ENCODE measurements around the gene CLUH.

Gene CLUH

DNA sequence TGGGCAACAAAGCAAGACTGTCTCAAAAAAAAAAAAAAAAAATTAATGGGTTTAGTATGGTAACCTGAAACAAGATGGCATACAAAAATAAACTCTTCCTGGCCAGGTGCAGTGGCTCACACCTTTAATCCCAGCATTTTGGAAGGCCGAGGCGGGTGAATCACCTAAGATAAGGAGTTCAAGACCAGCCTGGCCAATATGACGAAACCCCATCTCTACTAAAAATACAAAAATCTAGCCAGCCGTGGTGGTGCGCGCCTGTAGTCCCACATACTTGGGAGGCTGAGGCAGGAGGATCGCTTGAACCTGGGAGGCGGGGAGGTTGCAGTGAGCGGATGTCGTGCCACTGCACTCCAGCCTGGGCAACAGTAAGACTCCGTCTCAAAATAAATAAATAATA is 62.4 kb downstream of the CLUH start:
- TF ChIP-seq, protein P1, sequence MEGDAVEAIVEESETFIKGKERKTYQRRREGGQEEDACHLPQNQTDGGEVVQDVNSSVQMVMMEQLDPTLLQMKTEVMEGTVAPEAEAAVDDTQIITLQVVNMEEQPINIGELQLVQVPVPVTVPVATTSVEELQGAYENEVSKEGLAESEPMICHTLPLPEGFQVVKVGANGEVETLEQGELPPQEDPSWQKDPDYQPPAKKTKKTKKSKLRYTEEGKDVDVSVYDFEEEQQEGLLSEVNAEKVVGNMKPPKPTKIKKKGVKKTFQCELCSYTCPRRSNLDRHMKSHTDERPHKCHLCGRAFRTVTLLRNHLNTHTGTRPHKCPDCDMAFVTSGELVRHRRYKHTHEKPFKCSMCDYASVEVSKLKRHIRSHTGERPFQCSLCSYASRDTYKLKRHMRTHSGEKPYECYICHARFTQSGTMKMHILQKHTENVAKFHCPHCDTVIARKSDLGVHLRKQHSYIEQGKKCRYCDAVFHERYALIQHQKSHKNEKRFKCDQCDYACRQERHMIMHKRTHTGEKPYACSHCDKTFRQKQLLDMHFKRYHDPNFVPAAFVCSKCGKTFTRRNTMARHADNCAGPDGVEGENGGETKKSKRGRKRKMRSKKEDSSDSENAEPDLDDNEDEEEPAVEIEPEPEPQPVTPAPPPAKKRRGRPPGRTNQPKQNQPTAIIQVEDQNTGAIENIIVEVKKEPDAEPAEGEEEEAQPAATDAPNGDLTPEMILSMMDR (IDR thresholded peaks at IDR 0.05; ENCODE audit: control insufficient read depth, insufficient read depth, low read depth, low read length, missing control alignments) = no peak
- H3K4me3 ChIP-seq (ENCODE audit: control insufficient read depth, low read depth, low read length) = no peak overlapping the region
- no peak for DNase-seq (ENCODE audit: low read depth)

GRCh38 chr17:2647957-2648356 is 63.6 kb downstream of the CLUH start:
- H3K4me3 ChIP-seq (ENCODE audit: control insufficient read depth, low read depth, low read length) = no peak overlapping the region
- DNase-seq (ENCODE audit: low read depth) = no peak
- TF ChIP-seq, protein P1 (IDR thresholded peaks at IDR 0.05; ENCODE audit: control insufficient read depth, insufficient read depth, low read depth, low read length, missing control alignments) = no peak

GRCh38 chr17:2644971-2645370 is 66.6 kb downstream of the CLUH start:
- TF ChIP-seq, protein P1 (IDR thresholded peaks at IDR 0.05; ENCODE audit: control insufficient read depth, insufficient read depth, low read depth, low read length, missing control alignments) = no peak
- no peak overlapping the region for H3K4me3 ChIP-seq (ENCODE audit: control insufficient read depth, low read depth, low read length)
- no peak for DNase-seq (ENCODE audit: low read depth)
